ENCODE measurements around the gene MPND.
A peak's percentile ranks its signal among the peaks of the same experiment; 100 is the strongest.

MPND gene

GRCh38 chr19:4343370-4344307 is at the start of gene MPND:
Gene MPND (plus strand): TSS chr19:4343562. CDS start chr19:4343594, 32 bp downstream.
- DNase-seq, result peak; percentile 66

- DNase-seq, result no peak
Measured at GRCh38 chr19:4294389-4294788, 49.0 kb upstream of the MPND start.

GRCh38 chr19:4295972-4296771 is 47.2 kb upstream of the MPND start:
- no peak for DNase-seq

GRCh38 chr19:4297901-4298809 is 45.2 kb upstream of the MPND start:
- no peak for DNase-seq

- no peak for DNase-seq
Measured at GRCh38 chr19:4298810-4299550, 44.4 kb upstream of the MPND start.

GRCh38 chr19:4300589-4300988 is 42.8 kb upstream of the MPND start:
- DNase-seq, result no peak

GRCh38 chr19:4301590-4302242 is 41.6 kb upstream of the MPND start:
- DNase-seq, result no peak

GRCh38 chr19:4302243-4302640 is 41.1 kb upstream of the MPND start, which contains the start of gene TMIGD2:
Gene TMIGD2 (minus strand): TSS chr19:4302389. CDS start chr19:4302385, 4 bp downstream.
- no peak for DNase-seq

GRCh38 chr19:4303819-4304537 is 39.4 kb upstream of the MPND start:
- DNase-seq, result no peak

- DNase-seq, result no peak
Measured at GRCh38 chr19:4304538-4305256, 38.7 kb upstream of the MPND start, which contains the start of gene FSD1. Gene FSD1 (plus strand): TSS chr19:4304598. CDS start chr19:4304747, 149 bp downstream.

- no peak for DNase-seq
Measured at GRCh38 chr19:4305257-4305612, 38.1 kb upstream of the MPND start.

GRCh38 chr19:4305659-4306058 is 37.7 kb upstream of the MPND start:
- no peak for DNase-seq

- DNase-seq, result no peak
Measured at GRCh38 chr19:4310247-4311121, 32.9 kb upstream of the MPND start.

GRCh38 chr19:4313847-4314490 is 29.4 kb upstream of the MPND start:
- no peak for DNase-seq

GRCh38 chr19:4316956-4317355 is 26.4 kb upstream of the MPND start:
- no peak for DNase-seq

GRCh38 chr19:4318460-4318859 is 24.9 kb upstream of the MPND start:
- DNase-seq, result no peak

- no peak for DNase-seq
Measured at GRCh38 chr19:4319067-4319718, 24.2 kb upstream of the MPND start.

GRCh38 chr19:4320419-4320818 is 22.9 kb upstream of the MPND start:
- no peak for DNase-seq
